K562 (cell line): Measurements from ENCODE around the gene RASAL3. TPM values are rescaled to one million over a fixed set of nuclear protein-coding genes. Genes with fewer than 3 reads are reported as not detected.

ENCODE experiments used
- CBFA2T3 ChIP-seq: fragments of 450-650 bp; IDR thresholded peaks from 2 replicates; pipeline ENCODE4 v1.6.1; 2017
- CHD2 ChIP-seq: IDR thresholded peaks from 2 replicates; pipeline ENCODE4 v1.6.1; 2011; ENCODE audit warnings: low read depth, low read length
- CTBP1 ChIP-seq: fragments of 450-650 bp; IDR thresholded peaks from 2 replicates; pipeline ENCODE4 v1.6.1; 2016; ENCODE audit warnings: borderline replicate concordance
- EHMT2 ChIP-seq: fragments of 450-650 bp; IDR thresholded peaks from 2 replicates; pipeline ENCODE4 v1.6.1; 2018; ENCODE audit warnings: antibody characterized with exemption
- HNRNPLL ChIP-seq: fragments of 200-400 bp; formaldehyde crosslinking; IDR thresholded peaks from 2 replicates; pipeline ENCODE4 v1.6.1; 2017; ENCODE audit warnings: low read length, low read depth, mild to moderate bottlenecking; ENCODE audit not compliant: poor library complexity, severe bottlenecking
- NFE2L1 ChIP-seq: fragments of 450-650 bp; IDR thresholded peaks from 2 replicates; pipeline ENCODE4 v1.6.1; 2016; ENCODE audit warnings: missing genetic modification characterization, low read depth, mild to moderate bottlenecking, missing compliant biosample characterization, moderate library complexity, borderline replicate concordance
- NONO ChIP-seq, 2 experiments: fragments of 200-400 bp in 1 of 2; fragments of 450-650 bp in 1 of 2; formaldehyde crosslinking in 1 of 2; IDR thresholded peaks; 2 replicates each; pipeline ENCODE4 v1.6.1; 2017; ENCODE audit warnings: low read depth in 2 of 2, mild to moderate bottlenecking in 2 of 2, moderate library complexity in 2 of 2, low read length in 1 of 2
- POLR3A ChIP-seq: IDR thresholded peaks from 2 replicates; pipeline ENCODE4 v1.6.1; 2011; ENCODE audit warnings: borderline replicate concordance, mild to moderate bottlenecking, moderate library complexity; ENCODE audit not compliant: insufficient read length, insufficient read depth; ENCODE audit errors: extremely low read depth
- RBM25 ChIP-seq: fragments of 200-400 bp; formaldehyde crosslinking; IDR thresholded peaks from 2 replicates; pipeline ENCODE4 v1.6.1; 2018; ENCODE audit warnings: low read length, low read depth, moderate library complexity; ENCODE audit not compliant: severe bottlenecking
- RFX7 ChIP-seq: fragments of 250-450 bp; sonication (Bioruptor Pico); IDR thresholded peaks from 2 replicates; pipeline ENCODE4 v1.5.1; 2021; ENCODE audit warnings: mild to moderate bottlenecking
- SIN3A ChIP-seq, 2 experiments: fragments of 150-350 bp in 1 of 2; IDR thresholded peaks; 2 replicates each; pipeline ENCODE4 v1.6.1; 2011 to 2016; ENCODE audit warnings: borderline replicate concordance in 2 of 2, low read depth in 2 of 2, low read length in 2 of 2, mild to moderate bottlenecking in 2 of 2, moderate library complexity in 2 of 2; ENCODE audit not compliant: control insufficient read depth in 1 of 2
- SRSF7 ChIP-seq: fragments of 200-400 bp; formaldehyde crosslinking; optimal IDR thresholded peaks from 2 replicates; pipeline ENCODE3; 2017; ENCODE audit warnings: mild to moderate bottlenecking, low read depth, low read length
- SUPT5H ChIP-seq: fragments of 450-650 bp; IDR thresholded peaks from 2 replicates; pipeline ENCODE4 v1.6.1; 2016
- THAP12 ChIP-seq: fragments of 250-450 bp; sonication (Bioruptor Pico); IDR thresholded peaks from 2 replicates; pipeline ENCODE4 v1.9.0; 2021; ENCODE audit warnings: mild to moderate bottlenecking, inconsistent platforms
- ZKSCAN3 ChIP-seq: fragments of 250-450 bp; sonication (Bioruptor Pico); IDR thresholded peaks from 2 replicates; pipeline ENCODE4 v1.4.0; 2020
- ZNF184 ChIP-seq: sonication (generic); formaldehyde crosslinking; IDR thresholded peaks from 2 replicates; pipeline ENCODE4 v1.5.0; 2020; ENCODE audit warnings: missing genetic modification reagents
- ZNF212 ChIP-seq: fragments of 450-650 bp; formaldehyde crosslinking; IDR thresholded peaks from 2 replicates; pipeline ENCODE4 v1.4.0; 2020; ENCODE audit warnings: mild to moderate bottlenecking
- ZNF75A ChIP-seq: fragments of 450-650 bp; formaldehyde crosslinking; IDR thresholded peaks from 2 replicates; pipeline ENCODE4 v1.4.0; 2020; ENCODE audit warnings: mild to moderate bottlenecking
- polyA plus RNA-seq, 8 experiments: library from polyadenylated mRNA; depleted of rRNA in 4 of 8; stranded (reverse) in 5 of 8; unstranded in 3 of 8; fragments of >200 nt; fragmentation: Nextera tagmentation in 2 of 8; fragmentation: Illumina TruSeq in 1 of 8; extraction: Ambion mirVana in 2 of 8; extraction: Trizol in 1 of 8; gene quantifications; 2 replicates each; pipeline versions ENCODE4 v1.2.1 to v1.2.3, GENCODE V29; 2011 to 2014; ENCODE audit warnings: inconsistent platforms in 1 of 8, missing spikeins in 1 of 8
- total RNA-seq, 7 experiments: library from RNA; depleted of rRNA in 6 of 7; stranded (reverse); fragments of >200 nt in 6 of 7; fragmentation: Illumina TruSeq in 2 of 7; extraction: Trizol in 2 of 7; gene quantifications; 2 replicates each; pipeline versions ENCODE4 v1.2.1 to v1.2.3, GENCODE V29; 2011 to 2021; ENCODE audit warnings: low replicate concordance in 1 of 7
- TF ChIP-seq, protein P1 (sequence below): fragments of 450-650 bp; IDR thresholded peaks from 2 replicates; pipeline ENCODE4 v1.6.1; 2016; ENCODE audit warnings: mild to moderate bottlenecking

Gene RASAL3
- total and polyA plus RNA-seq, 9 of the 15 experiments (the other 6 are each of a cell fraction or from before 2014, with no cell fraction given): 0.07 to 0.44 TPM; not detected in 7

GRCh38 chr19:15432629-15433518 lies 31.5 kb downstream of the RASAL3 start (continued):
- TF ChIP-seq SRSF7 (no peak), NONO (IDR thresholded peaks at IDR 0.05; ENCODE audit: low read depth in 2 of 2, low read length in 1 of 2) (peak in 1 of 2 experiments; percentile 77; a peak in 1 of 4 replicates), ZNF212 (CRISPR knock-in tag) (no peak), CBFA2T3 (no peak), THAP12 (no peak), ZNF75A (CRISPR knock-in tag) (no peak), CTBP1 (peak; percentile 90), HNRNPLL (peak; percentile 30), SUPT5H (peak; percentile 64), EHMT2 (no peak), POLR3A (no peak), SIN3A (IDR thresholded peaks at IDR 0.05; ENCODE audit: borderline replicate concordance in 2 of 2, control insufficient read depth in 1 of 2, low read depth in 2 of 2, low read length in 2 of 2) (peak; percentile 92 to 93; a peak in 3 of 4 replicates), CHD2 (0 out of 2 replicates have a peak, but pooled peaks have one; percentile 16), RBM25 (no peak), ZNF184 (CRISPR knock-in tag) (no peak), RFX7 (CRISPR knock-in tag) (no peak), NFE2L1 (tag) (no peak), ZKSCAN3 (CRISPR knock-in tag) (no peak)
- TF ChIP-seq, protein P1, sequence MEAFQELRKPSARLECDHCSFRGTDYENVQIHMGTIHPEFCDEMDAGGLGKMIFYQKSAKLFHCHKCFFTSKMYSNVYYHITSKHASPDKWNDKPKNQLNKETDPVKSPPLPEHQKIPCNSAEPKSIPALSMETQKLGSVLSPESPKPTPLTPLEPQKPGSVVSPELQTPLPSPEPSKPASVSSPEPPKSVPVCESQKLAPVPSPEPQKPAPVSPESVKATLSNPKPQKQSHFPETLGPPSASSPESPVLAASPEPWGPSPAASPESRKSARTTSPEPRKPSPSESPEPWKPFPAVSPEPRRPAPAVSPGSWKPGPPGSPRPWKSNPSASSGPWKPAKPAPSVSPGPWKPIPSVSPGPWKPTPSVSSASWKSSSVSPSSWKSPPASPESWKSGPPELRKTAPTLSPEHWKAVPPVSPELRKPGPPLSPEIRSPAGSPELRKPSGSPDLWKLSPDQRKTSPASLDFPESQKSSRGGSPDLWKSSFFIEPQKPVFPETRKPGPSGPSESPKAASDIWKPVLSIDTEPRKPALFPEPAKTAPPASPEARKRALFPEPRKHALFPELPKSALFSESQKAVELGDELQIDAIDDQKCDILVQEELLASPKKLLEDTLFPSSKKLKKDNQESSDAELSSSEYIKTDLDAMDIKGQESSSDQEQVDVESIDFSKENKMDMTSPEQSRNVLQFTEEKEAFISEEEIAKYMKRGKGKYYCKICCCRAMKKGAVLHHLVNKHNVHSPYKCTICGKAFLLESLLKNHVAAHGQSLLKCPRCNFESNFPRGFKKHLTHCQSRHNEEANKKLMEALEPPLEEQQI: no peak
